Measurements from ENCODE around the gene ZNF582.

The ZNF582 gene

DNA sequence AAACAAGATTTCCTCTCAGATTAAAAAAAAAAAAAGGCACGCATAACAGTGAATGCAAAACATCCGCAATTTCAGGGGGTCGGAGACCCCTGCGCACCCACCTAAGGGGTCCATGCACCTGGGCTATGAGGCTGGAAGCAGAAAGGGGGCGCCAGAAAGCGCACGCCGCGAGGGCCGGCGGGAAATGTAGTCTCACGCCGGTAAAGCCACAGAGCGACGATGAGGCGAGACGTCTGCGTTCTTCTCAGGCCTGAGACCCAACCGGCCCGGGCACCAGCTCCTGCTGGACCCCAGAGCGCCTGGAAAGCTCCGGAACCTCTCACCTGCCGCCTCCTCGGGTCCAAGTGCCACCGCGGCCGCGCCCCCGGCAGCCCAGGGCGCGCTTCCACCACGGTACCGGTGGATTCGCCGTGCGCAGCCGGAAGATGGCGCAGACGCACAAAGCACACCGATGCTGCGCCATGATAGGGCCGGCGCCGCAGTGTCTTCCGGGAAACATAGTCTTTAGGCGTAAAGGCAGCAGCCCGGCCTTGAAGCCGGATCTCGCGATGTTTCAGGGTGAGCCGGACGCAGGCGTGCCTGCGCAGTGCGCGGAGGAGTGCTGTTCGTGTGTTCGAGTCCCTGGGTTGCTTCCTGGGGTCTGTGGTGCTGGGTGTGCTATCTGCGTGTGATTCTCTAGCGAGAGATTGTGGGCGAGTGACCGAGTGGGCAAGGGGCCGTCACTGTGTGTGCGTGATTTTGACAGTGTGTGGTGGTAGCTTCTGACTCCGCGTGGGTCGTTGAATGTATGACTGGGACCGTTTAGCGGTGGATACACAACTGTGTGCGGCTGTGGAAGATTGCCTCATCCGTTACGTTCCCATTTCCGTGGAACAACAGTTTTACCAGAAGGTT lies at the start of gene ZNF582:
Gene ZNF582 (minus strand): TSS at position 416 of the 894 bp plus-strand sequence. CDS start 1,782 bp downstream, outside the sequence.
- peak; percentile 87 to 88 for DNase-seq

DNA sequence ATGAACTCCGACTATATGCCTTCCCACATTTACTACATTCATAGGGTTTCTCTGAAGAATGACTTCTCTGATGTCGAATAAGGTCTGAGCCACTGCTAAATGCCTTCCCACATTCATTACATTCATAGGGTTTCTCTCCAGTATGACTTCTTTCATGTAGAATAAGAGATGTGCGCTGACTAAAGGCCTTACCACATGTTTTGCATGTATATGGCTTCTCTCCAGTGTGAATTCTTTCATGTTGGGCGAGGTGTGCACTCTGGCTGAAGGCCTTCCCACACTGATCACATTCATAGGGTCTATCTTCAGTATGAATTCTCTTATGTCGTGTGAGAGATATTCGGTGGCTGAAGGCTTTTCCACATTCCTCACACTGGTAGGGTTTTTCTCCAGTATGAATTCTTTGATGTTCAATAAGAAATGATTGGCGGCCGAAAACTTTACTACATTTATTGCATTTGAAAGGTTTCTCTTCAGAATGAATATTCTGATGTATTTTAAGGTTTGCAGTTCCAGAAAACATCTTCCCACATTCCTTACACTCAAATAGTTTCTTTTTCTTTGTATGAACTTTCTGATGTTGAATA lies 48.0 kb upstream of the ZNF582 start:
- no peak for DNase-seq

DNA sequence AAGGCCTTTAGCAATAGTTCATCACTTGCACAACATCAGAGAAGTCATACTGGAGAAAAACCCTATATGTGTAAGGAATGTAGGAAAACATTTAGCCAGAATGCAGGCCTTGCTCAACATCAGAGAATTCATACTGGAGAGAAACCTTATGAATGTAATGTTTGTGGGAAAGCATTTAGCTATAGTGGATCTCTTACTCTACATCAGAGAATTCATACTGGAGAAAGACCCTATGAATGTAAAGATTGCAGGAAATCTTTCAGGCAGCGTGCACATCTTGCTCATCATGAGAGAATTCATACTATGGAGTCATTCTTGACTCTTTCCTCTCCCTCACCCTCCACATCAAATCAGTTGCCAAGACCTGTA lies 30.6 kb upstream of the ZNF582 start:
- no peak for DNase-seq

DNA sequence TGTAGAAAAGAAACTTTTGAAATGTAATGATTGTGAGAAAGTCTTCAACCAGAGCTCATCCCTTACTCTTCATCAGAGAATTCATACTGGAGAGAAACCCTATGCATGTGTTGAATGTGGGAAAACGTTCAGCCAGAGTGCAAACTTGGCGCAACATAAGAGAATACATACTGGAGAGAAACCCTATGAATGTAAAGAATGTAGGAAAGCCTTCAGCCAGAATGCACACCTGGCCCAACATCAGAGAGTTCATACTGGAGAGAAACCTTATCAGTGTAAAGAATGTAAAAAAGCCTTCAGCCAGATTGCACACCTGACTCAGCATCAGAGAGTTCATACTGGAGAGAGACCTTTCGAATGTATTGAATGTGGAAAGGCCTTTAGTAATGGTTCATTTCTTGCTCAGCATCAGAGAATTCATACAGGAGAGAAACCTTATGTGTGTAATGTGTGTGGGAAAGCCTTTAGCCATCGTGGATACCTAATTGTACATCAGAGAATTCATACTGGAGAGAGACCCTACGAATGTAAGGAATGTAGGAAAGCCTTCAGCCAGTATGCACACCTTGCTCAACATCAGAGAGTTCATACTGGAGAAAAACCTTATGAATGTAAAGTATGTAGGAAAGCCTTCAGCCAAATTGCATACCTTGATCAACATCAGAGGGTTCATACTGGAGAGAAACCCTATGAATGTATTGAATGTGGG lies 30.1 kb upstream of the ZNF582 start:
- no peak for DNase-seq

DNA sequence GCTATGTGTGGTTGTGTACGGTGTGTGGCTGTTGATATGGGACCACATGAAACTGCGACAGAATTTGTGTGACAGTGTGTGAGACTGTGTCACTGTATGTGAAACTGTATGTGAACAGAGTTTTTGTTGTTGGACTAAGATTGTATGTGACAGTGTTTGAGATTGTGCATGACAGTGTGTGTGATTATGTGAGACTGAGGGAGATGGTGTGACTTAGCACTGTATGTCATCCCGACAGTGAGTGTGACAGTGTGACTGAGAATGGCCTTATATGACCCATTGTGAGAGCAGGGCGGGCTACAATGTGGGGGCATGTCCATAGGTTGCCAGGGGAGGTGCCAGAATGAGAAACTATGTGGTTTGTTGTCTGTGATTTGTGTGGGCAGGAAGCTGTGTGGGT lies 11.7 kb upstream of the ZNF582 start:
- no peak for DNase-seq

DNA sequence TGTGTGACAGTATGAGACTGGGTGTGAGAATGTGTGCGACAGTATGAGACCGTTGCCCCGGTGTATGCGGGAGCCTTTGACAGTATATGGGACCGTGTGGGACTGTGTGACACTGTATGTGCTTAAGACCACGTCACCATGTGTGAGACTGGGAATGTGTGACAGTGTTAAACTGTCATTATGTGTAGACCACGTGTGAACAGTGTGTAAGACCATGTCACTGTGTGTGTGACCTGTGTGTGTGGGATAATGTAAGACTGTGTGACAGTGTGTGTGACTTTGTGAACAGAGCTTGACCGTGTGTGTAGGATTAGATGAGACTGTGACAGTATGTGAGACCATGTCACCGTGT lies 11.3 kb upstream of the ZNF582 start:
- no peak for DNase-seq

DNA sequence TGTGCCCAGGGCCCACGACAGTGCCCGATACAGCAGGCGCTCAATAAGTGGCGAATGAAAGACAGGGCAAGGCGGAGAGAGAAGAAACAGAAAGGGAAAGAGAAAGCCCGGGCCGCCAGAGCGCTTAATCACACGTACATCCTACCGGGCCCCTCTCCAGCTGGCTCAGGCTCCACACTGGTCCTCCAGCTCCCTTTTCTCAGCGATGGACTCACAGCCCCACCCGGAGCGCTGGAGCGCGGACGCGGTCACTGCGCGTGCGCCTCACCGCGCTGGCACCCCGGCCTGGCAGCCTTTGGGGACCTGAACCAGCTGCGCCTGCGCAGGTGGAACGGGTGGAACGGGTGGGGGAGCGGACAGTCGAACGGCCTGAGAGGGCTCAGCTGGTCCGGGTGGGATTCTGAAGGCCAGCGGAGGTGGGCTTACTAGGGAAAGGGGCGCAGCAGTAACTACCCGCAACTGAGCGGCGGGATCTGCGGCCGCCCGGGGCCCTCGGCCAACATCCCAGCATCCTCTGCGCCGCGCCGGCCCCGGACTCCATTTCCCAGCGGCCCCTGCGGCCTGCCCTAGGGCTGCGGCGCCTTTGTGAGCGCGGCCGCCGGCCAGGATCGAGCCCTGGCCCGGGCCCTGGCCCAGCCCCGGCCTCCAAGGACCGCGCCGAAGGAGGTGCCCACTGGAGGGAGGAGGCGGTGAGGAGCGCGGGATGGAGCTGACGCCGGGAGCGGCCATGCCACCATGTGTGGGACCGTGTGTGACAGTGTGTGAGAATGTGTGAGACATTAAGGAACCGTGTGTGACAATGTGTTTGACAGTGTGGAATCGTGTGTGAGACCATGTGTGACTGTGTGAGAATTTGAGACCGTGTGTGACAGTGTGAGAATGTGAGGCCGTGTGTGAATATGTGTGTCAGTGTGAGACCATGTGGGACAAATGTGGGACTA lies 10.7 kb upstream of the ZNF582 start, which contains the start of gene ZNF583:
Gene ZNF583 (plus strand): TSS at position 569 of the 941 bp plus-strand sequence. CDS start 2,783 bp downstream, outside the sequence.
- peak; percentile 87 to 90 for DNase-seq

DNA sequence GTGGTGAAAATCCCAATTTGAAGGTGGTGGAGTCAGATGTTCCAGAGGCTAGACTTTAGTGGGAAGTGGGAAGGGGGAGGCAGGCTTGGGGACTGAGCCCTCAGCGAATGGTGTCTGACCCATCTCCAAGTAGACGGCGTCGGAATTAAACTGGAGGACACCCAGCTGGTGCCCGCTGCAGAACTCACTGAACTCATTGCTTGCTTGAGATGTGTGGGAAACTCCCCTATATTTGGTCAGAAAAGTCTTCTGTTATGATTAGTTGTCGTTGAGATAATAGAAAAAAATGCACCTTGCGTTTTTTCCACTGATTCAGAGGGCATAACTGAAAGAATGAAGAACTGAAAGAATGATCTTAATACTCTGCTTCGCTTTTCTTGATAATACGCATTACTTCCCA lies 9.9 kb upstream of the ZNF582 start:
- peak; percentile 5 to 16 for DNase-seq

DNA sequence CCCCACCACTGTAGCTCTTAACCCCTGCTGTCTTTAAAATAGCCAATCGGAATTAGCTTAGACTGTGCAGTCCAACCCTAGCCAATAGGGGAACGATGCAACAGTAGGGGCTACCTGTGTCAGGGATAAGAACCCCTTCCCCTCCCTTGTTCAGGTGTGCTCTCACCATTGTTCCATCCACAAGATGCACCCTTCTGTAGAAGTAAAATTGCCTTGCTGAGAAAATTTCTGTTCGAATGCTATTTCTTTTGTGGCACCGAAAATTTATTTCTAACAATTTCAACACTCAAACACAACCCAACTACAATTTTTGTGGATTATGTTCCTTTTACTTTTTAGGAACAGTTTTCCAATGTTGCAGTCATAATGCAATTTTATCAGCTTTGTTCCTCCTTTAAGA lies 7.2 kb upstream of the ZNF582 start:
- no peak for DNase-seq

DNA sequence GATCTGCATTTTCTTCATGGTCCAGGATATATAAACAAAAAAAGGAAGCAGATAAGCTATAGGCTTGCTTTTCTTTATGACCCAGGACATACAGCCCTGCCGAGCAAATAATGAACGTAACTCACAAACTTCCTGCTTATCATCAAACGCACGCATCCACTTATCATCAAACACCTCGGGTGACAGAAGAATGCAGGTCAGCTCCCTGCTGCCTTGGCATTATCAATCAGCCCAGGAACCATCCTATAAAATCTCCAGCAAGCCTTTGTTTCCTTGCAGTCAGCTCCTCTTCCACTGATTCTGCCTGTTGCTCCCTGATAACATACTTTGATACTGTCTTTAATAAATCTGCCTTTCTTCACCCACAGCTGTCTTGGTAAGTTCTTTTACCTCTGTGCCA lies 5.5 kb upstream of the ZNF582 start:
- no peak for DNase-seq

DNA sequence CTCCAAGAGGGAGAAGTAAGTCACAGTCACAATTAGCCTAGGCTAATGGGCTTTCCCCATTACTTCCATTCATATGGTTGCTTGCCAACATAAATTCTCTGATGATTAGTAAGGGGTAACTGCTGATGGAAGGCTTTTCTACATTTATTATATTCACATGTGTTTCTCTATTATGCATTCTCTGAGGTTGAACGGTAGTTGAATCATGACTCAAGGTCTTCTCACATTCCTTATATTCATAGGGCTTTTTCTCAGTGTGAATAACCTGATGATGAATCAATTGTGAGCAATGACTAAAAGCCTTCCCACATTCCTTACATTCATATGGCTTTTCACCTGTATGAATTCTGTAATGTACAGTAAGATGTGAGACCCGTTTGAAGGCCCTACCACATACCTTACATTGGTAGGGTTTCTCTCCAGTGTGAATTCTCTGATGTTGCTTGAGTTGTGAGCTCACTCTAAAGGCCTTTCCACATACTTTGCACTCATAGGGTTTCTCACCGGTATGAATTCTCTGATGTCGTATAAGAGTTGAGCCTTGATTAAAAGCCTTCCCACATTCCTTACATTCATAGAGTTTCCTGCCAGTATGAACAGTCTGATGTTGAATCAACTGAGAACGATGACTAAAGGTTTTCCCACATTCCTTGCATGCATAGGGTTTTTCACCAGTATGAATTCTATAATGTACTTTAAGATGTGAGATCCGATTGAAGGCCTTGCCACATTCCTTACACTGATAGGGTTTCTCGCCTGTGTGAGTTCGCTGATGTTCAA lies 9.3 kb downstream of the ZNF582 start:
- DNase-seq, result no peak

DNA sequence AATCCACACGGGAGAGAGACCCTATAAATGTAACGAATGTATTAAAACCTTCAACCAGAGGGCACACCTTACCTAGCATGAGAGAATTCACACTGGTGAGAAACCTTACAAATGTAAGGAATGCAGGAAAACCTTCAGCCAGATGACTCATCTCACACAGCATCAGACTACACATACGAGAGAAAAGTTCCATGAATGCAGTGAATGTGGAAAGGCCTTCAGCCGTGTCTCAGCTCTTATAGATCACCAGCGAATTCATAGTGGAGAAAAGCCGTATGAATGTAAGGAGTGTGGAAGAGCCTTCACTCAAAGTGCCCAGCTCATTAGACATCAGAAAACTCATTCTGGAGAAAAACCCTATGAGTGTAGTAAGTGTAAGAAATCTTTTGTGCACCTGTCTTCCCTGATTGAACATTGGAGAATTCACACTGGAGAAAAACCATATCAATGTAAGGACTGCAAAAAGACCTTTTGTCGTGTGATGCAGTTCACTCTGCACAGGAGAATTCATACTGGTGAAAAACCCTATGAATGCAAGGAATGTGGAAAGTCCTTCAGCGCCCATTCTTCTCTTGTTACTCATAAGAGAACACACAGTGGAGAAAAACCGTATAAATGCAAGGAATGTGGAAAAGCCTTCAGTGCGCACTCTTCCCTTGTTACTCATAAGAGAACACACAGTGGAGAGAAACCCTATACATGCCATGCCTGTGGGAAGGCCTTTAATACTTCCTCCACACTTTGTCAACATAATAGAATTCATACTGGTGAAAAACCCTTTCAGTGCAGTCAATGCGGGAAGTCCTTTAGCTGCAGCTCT lies 16.0 kb downstream of the ZNF582 start:
- DNase-seq, result no peak

DNA sequence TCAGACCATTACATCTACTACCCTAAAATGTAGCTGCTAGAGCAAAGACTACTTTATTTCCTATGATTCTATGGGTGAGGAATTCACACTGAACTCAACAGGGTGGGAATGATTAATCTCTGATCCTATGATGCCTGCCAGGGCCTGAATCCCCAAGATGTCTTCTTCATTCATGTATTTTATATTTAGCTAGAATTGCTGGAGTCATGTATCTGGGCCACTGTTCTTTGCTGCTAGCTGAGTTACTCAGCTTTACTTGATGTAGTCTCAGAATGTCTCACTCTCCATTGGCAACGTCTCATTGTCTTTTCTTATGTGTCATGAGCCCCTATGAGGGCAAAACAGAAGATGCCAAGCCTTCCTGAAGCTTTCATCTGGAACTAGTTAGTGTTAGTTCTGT lies 21.1 kb downstream of the ZNF582 start:
- DNase-seq, result no peak

DNA sequence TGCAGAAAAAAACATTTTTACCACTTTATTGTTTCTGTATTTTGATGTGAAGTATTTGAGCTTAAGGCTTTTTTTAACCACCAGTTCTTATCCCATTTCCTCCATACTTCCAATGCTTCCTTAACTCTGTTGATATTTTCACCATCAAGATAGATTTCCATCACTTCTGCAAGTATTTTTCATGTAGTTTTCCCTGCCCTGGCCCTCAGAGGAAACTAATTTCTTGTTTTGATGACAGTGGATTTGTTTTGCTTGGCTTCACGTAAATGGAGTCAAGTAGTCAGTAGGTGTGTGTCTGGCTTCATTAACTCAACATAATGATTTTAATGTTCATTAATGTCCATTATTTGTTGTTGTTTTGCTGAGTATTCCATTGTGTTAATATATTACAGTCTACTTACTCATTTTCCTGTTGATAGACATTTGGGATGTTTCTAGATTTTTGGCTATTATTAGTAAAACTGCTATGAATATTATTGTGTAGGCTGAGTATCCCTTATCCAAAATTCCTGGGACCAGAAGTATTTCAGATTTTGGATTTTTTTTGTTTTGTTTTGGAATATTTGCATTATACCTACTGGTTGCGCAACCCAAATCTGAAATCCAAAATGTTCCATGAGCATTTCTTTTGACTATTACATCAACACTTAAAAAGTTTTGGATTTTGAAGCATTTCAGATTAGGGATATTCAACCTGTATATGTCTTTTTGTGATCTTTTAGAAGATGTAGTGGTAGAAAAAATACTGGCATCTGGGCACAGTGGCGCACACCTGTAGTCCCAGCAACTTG lies 23.3 kb downstream of the ZNF582 start:
- no peak for DNase-seq

DNA sequence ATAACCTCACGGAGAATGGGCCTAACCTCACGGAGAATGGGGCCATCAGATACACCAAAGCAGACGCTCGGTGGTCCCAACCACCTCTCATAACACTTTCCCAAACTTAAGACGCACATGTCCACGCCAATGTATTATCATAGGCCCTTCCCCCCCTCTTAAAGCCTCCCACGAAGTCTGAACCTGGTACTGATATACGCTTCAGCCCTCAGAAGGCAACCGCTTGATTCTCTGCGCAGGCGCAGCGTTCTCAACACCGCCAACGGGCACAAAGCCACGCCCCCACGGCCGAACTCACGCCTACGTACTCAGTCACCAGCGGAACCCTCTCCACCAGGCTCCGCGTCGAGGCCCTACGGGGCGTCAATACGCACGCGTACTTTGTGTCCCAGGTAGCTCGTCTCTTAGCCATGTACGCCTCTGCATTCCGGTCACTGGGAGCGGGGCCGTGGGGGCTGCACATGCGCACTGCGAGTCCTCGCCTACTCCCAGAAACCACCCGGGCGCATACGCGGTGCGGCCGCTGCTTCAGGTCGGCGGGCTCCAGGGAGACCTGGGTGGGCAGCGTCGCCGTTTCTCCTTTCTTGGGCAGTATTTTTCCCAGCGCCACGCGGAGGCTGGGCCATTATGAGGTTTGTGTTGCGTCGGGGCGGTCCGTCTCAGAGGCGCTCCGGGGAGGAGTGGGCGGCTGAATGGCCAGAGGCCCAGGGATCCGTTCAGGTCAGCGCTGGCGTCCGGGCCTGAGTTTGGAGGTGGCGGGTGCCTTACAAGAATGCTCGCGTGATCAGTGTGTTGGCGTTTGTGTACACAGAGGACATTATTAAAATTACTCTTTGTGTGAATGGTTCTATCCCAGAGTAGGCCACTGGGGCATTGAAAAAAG lies 25.3 kb downstream of the ZNF582 start:
- peak; percentile 72 to 75 for DNase-seq

DNA sequence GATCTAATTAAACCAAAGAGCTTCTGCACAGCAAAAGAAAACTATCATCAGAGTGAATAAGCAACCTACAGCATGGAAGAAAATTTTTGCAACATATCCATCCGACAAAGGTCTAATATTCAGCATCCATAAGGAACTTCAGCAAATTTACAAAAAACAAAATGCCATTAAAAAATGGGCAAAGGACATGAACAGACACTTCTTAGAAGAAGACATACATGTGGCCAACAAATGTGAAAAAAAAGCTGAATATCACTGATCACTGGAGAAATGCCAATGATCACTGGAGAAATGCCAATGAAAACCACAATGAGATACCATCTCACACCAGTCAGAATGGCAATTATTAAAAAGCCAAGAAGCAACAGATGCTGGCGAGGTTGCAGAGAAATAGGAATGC lies 32.5 kb downstream of the ZNF582 start:
- no peak for DNase-seq

DNA sequence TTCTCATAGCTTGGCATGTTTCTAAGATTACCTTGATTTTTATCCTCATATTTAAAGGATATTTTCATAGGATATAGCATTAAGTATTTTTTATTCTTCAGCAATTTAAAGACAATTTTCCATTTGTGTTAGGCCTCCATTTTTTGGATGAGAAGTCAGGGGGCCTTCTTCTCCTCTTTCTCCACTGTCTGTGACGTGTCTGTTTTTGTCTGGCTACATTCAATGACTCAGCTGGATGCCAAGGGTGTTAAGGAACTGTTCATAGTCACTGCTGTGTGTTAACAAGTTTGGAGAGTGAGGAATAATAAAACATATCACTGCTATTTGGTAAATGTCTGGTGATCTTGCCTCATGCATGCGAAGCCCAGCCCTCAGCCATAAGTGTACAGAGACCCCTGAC lies 36.4 kb downstream of the ZNF582 start:
- DNase-seq, result no peak

DNA sequence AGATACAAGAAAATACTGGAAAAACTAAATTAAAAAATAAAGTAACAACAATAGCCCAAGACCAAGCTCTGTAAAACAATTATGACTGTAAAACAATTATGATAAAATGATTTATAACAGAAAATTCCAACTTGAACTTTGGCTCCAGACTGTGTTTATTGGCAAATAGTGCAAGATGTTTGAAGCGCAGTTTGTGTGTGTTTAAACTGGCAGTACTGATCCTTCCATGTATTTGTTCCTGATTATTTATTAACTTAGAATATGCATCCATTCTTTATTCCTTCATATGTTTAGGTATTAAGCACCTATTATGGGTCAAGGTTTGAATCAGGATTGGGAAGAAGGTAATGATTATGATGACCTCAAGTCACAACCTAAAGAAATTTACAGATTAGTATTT lies 37.8 kb downstream of the ZNF582 start:
- DNase-seq, result no peak

DNA sequence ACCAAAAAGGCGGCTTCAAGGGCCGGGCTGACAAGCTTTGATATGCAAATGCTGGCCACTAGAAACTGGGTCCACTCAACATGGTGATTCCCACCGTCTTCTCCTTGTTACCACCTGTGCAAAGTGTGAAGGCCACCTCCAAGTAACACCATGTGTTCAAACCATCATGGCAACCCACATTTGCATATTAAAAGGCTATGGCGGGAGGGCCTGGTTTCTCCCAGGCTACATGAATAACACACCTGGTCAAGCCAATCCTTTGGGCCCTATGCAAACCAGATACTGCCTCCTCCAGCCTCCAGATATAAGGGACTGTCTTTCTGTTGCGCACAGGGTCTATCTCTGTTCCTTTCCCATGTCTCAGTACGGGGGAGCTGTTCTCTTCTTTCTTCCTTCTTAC lies 42.1 kb downstream of the ZNF582 start:
- no peak for DNase-seq

Measured in activated CD4-positive, alpha-beta T cell treated with anti-CD3 and anti-CD28 coated beads, Interleukin-2, amount 50 U/mL, for 48 hours (primary cell).